ENCODE measurements around the gene MORN1.

Gene MORN1

GRCh38 chr1:2324553-2325366, 66.6 kb downstream of the MORN1 start:
- no peak for DNase-seq (ENCODE audit: low read depth in 1 of 2, low spot score in 1 of 2)

- DNase-seq (ENCODE audit: low read depth in 1 of 2, low spot score in 1 of 2) = no peak
Observed at GRCh38 chr1:2323451-2323974, 67.8 kb downstream of the MORN1 start.

GRCh38 chr1:2322581-2323211, 68.7 kb downstream of the MORN1 start:
- DNase-seq (ENCODE audit: low read depth in 1 of 2, low spot score in 1 of 2) = no peak

- DNase-seq (ENCODE audit: low read depth in 1 of 2, low spot score in 1 of 2) = no peak
Observed at GRCh38 chr1:2322065-2322571, 69.2 kb downstream of the MORN1 start.

GRCh38 chr1:2320760-2321667, 70.3 kb downstream of the MORN1 start:
- no peak for DNase-seq (ENCODE audit: low read depth in 1 of 2, low spot score in 1 of 2)

- DNase-seq (ENCODE audit: low read depth in 1 of 2, low spot score in 1 of 2) = no peak
Observed at GRCh38 chr1:2320006-2320405, 71.3 kb downstream of the MORN1 start.

- no peak for DNase-seq (ENCODE audit: low read depth in 1 of 2, low spot score in 1 of 2)
Observed at GRCh38 chr1:2319291-2319690, 72.1 kb downstream of the MORN1 start.

- DNase-seq (ENCODE audit: low read depth in 1 of 2, low spot score in 1 of 2) = no peak
Observed at GRCh38 chr1:2318314-2319278, 72.8 kb downstream of the MORN1 start.

GRCh38 chr1:2317230-2318065, 73.9 kb downstream of the MORN1 start:
- no peak for DNase-seq (ENCODE audit: low read depth in 1 of 2, low spot score in 1 of 2)

GRCh38 chr1:2316451-2316961, 74.8 kb downstream of the MORN1 start:
- DNase-seq (ENCODE audit: low read depth in 1 of 2, low spot score in 1 of 2) = no peak

GRCh38 chr1:2315674-2316450, 75.5 kb downstream of the MORN1 start:
- DNase-seq (ENCODE audit: low read depth in 1 of 2, low spot score in 1 of 2) = no peak

- peak; percentile 44 to 50 for DNase-seq (ENCODE audit: low read depth in 1 of 2, low spot score in 1 of 2)
Observed at GRCh38 chr1:2314803-2315673, 76.3 kb downstream of the MORN1 start.

GRCh38 chr1:2314273-2314802, 77.0 kb downstream of the MORN1 start:
- no peak for DNase-seq (ENCODE audit: low read depth in 1 of 2, low spot score in 1 of 2)

GRCh38 chr1:2313651-2314261, 77.6 kb downstream of the MORN1 start:
- no peak for DNase-seq (ENCODE audit: low read depth in 1 of 2, low spot score in 1 of 2)

GRCh38 chr1:2312515-2313301, 78.6 kb downstream of the MORN1 start:
- no peak for DNase-seq (ENCODE audit: low read depth in 1 of 2, low spot score in 1 of 2)

- no peak for DNase-seq (ENCODE audit: low read depth in 1 of 2, low spot score in 1 of 2)
Observed at GRCh38 chr1:2312160-2312514, 79.2 kb downstream of the MORN1 start.
